Astrocyte (in vitro differentiated cells and primary cell): Measurements from ENCODE around the gene TENM3.

Experiments
- CTCF ChIP-seq: IDR thresholded peaks from 2 replicates; pipeline ENCODE4 v1.5.1; 2011; ENCODE audit warnings: low read depth, mild to moderate bottlenecking, inconsistent platforms, low read length, moderate library complexity; ENCODE audit not compliant: insufficient read depth
- EZH2 ChIP-seq: IDR thresholded peaks from 2 replicates; pipeline ENCODE4 v1.6.1; 2012; ENCODE audit warnings: mild to moderate bottlenecking, low read length, inconsistent platforms; ENCODE audit not compliant: insufficient read depth

DNA sequence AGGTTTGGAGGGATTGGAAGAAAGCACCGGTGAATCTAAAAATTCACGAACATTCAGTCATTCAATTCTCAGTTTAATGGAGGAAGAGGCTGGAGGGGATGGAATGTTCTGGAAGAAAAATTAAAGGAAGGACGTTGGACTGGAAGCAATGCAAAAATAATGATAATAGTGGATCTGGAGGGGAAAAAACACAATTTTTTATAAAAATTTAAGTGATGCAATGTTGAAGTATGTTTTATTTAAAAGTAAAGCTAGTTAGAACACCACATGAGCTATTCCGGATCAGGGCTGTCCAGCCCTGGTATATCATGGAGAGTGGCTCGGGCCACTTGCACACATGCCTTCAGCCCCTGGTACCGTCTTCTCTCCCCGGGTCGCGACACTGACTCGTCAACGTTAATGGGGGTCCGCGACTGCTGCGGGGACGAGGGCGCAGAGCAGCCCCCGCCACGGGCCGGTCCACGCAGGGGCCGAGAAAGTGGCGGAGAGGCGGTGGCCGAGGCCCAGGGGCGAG, 204.6 kb downstream of the TENM3 start:
- TF ChIP-seq CTCF = no peak
- TF ChIP-seq EZH2 = no peak
